Measurements from ENCODE around the gene ARRDC1.

DNA sequence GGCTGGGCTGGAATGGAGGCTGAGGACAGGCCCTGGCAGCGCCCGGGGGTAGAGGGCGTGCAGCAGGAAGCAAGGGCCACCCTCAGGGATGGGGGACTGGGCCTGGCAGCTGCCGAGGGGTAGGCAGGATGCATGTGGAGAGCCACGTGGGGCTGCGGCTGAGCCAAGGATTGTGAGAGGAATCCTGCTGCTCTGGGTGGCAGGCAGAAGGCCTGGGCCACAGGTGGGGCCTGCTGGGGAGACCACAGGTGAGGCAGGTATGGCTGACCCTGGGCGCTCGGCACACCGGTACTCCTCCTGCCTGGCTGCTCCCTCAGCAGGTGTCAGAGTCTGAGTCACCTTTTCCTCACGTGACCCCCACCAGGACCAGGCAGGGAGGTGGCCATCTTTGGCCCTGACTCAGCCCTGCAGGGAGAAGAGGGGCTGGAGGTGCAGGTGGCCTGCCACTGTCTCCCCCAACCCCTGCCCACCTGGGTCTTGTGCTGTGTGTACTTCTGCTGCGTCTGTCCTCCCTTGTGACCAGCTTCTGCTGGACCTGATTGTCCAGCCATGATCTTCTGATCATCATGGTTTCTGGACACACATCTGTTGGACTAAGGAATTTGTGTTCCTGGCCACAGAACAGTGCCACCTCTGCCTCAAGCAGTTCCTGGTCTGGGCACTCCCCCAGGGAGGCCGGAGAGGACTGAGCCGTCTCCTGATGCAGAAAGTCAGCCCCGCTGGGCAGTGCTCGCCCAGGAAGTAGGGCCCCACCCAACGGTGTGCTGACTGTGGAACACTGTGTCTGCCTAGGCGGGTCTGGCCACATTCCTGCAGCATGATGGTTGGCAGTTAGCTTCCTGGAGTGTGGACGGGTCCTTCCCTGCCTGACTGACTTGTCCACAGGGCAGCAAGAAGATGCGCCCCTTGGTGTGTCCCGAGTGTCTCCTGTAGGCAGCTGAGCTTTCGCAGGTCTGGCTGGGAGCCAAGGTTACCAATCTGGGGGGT lies 6.4 kb downstream of the ARRDC1 start:
- TF ChIP-seq POLR2AphosphoS5 (IDR thresholded peaks at IDR 0.05; ENCODE audit: borderline replicate concordance, low read depth, low read length) (peak; percentile 30; the same call in 1 of the 2 replicates), EZH2 (IDR thresholded peaks at IDR 0.05) (no peak)

All from SK-N-MC (cell line).